NCI-H446 (cell line): ENCODE data around the gene PPID.
"Not testable (repeated sequence)": the region's sequence is repeated elsewhere in the genome, so short reads cannot be mapped to it uniquely, and the experiment has no call there.

Experiments used
- DNase-seq, 2 experiments: peaks; one replicate each; lab custom pipeline; 2025; lab: John Stamatoyannopoulos, UW

Gene PPID

DNA sequence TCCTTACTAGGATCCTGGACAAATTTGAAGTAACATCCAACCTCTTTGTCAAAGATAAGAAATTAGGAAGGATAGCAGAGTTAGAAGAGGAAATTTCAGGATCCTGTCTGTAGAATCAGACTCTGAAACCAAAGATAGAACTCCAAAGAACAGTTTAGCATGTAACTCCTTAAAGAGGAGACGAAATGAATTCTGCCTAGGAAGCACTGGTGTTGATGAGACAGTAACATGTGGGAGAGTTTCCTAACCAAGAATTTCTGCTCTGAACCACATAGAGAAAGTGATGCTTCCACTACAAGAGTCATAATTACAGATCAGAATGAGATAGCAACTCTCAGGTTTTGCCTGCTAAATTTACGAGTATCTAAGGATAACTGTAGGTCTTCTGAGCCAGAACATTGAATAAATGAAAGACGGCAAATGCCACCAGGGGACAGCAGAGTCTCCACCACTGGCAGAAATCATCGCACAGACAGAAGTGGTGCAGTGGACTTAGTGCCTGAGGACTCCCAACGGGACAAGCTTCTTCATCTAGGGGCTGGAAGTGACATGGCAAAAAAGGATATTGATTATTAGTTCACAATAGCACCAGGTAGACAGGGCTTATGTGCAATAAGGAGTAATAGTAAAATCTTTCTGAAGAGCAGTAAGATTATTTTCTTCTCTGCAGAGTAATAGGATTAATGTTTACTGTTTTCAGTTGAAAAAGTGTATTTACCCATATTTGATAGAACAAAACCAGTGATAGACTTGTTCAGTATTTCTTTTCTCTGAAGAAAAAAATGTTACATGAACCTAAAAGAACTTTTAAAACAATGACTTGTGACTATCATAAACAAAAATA lies 6.7 kb upstream of the PPID start:
- DNase-seq, result peak; percentile 12 to 66

DNA sequence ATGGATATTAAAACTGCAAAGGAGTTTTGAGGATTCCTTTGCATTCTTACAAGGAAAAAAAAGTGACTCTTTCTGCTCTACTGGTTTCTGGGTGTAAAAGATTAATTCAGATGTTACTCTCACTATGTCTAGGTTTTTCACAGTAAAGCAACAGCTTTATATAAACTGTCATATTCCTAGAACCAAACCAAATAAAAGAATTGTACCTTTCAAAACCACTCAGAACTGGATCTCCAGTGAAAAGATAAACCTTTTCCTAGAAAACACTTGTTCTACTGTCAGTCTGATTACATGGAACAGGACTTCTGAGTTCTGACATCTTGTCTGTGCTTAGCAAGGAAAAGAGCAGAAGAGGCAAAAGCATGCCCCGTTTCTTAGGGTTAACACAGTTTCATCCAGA lies 5.0 kb upstream of the PPID start:
- no peak for DNase-seq

DNA sequence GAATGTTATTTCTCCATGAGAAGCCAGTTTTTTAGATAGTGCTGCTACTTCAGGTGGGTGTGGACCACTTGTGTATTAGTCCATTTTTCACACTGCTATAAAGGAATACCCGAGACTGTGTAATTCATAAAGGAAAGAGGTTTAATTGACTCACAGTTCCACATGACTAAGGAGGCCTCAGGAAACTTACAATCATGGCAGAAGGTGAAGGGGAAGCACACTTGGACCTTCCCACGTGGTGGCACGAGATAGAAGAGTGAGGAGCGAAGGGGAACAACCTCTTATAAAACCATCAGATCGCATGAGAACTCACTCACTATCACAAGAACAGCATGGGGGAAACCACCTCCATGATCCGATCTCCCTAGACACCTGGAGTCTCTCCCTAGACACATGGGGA lies 3.4 kb upstream of the PPID start:
- DNase-seq, result no peak

DNA sequence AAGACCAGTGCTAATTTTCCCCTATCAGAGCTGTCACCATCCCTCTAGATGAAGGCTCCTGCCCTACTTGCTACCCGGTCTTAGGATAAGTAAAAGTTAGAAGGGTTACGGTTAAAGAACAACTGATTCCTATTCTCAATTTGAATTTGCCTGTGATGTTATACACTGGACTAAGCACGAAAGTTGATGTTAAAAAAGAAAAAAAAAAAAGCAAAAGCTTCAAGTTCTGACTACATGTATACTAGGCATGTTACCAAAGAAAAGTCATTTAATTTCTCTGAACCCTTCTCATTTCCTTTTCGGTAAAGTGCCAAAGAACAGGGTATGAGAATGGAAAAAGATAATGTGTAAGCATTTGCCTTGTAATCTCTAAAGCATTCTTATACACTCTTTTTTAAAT lies 1.4 kb upstream of the PPID start:
- no peak for DNase-seq

DNA sequence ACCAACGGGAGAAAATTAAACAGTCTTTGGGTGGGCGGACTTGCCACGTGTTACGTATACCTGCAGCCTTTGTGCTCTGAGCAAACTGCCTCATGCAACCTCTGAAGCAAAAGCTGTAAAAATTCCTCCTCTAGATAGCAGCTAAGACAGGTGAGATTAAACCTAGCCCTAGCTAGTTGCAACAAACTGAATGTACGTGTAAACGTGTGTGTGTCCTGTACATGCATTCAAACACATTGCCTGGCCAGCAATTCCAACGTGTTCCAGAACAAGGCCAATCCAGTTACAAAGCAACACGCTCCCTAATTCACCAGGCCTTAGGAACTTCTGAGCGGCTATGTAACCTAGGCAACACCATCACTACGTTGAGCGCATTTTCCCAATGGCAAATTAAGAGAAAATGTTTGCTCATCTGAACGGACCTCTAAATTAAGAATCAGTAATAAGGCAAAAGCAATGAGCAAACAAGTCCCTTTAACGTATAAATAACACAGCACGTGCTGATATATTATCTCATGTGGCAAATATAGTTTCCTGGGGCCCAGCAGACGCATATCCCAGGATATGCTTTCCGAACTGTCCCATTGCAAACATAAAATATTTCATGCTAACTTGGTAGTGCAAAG lies 792 bp downstream of the PPID start:
- DNase-seq, result no peak

DNA sequence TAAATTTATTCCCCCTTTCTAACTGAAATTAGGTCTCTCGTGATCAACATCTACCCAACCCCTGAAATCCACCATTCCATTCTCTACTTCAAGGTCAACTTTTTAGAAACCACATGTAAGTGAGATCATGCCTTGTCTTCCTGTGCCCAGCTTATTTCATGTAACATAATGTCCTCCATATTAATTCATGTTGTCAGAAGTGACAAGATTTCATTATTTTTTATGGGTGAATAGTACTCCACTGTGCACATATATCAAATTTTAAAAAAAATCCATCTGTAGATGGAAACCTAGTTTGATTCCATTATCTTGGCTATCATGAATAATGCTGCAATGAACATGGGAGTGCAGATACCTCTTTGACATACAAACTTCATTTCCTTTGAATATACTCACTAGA lies 1.5 kb downstream of the PPID start:
- DNase-seq, result no peak

DNA sequence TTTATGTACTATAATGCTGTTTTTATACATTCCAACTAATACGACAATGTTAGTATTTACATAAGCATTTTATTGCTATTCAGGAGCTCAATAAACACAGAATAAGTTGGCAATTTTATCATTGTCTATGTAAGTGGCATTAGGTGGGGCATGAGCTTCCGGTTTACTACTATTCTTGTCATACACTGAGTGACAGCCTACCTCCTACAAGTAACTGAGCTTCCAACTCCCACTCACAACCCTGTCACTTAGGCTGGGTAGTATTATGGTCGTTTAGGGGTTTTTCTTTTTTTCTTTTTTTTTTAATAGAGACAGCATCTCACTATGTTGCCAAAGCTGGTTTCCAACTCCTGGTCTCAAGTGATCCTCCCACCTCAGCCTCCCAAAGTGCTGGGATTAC lies 7.4 kb downstream of the PPID start:
- DNase-seq, result no peak

DNA sequence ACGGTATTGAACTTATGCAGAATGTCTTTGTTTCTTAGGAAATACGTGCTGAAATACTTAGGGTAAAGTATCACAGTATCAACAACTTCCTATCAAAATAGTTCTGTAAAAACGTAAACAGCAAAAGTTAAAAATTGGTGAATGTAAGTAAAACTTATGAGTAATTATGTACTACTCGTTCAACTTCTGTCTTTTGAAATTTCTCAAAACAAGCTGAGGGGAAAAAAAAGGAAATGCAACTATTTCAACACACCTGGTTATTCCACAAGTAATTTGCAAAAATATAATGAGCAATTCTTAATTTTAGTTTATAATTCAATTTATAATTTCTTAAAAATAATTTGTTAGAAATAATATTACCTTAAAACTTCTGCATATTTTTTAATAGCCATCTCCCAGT lies 8.3 kb downstream of the PPID start:
- DNase-seq, result no peak

DNA sequence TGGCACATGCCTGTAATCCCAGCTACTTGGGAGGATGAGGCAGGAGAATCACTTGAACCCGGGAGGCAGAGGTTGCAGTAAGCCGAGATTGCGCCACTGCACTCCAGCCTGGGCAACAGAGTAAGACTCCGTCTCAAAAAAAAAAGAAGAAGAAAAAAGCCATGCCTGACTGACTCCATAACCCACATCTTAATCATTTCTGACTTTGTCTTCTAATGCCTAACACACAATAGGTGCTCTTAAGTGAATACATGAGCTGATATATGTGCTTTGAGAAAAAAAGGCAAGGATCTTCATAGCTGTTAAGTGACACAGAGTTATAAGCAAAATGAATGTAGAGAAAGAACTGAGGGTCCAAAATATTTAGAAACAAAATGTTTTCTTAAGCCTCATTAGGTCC lies 10.6 kb downstream of the PPID start:
- DNase-seq, result not testable (repeated sequence)

DNA sequence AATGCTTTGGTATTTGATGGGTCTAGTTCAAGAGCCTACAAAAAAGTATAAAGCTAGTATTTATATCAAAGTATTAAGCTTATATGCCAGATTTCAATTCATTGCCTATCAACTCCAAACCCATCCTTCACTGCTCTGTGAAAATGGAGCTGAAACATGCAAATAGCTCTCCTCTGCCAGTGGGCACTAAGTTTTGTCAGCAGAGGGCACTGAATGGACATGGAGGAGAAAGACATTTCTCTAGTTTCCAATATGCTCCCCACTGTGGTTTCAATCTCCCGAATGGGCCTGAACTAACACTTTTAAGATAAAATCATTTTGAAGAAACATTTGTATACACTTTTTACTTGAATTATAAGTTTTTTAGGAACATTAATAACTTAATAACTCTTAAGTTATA lies 12.4 kb downstream of the PPID start:
- no peak for DNase-seq

DNA sequence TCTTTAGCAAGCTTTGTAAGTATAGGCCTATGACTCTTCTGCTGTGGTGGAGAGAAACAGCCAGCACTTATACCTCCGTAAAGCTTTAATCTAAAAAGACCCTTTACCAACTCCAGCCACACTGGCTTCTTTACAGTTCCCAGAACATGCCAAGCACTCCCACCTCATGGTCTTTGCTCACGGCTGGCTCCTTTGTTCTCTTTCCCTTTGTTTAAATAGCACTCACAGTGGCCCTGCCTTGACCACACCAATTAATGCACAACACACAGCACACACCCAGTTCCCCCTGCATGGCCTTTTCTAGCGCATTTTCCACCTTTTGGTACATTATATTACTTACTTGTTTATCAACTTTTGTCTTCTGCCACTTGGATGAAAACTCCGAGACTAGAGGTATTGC lies 18.9 kb downstream of the PPID start:
- no peak for DNase-seq

DNA sequence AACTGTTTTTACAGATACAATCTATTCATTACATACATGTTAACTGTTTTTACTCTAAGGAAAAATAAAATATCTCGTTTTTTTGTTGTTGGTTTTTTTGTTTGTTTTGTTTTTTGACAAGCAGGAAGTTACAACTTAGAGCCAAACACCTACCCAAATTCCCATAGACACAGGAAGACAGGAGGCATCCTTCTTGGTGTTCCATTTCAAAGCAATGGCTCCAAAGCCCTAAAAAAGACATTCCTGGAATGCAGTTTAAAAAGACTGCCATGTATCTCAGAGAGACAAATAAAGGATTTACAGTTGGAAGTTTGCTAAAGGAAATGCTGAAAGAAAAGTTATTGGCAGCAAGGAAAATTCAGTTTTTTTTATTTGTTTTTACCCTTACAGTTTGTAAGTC lies 34.4 kb downstream of the PPID start:
- DNase-seq, result no peak

DNA sequence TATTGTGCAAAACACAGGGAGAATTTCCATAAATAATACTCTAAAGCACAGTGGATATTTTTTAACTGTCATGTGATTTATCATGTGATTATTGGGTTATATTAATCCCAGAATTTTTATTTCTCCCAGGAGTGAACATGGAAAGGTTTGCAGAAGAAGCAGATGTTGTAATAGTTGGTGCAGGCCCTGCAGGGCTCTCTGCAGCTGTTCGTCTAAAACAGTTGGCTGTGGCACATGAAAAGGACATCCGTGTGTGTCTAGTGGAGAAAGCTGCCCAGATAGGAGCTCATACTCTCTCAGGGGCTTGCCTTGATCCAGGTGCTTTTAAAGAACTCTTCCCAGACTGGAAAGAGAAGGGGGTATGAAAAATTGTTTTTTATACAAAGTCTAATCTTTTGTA lies 41.1 kb downstream of the PPID start:
- no peak for DNase-seq

DNA sequence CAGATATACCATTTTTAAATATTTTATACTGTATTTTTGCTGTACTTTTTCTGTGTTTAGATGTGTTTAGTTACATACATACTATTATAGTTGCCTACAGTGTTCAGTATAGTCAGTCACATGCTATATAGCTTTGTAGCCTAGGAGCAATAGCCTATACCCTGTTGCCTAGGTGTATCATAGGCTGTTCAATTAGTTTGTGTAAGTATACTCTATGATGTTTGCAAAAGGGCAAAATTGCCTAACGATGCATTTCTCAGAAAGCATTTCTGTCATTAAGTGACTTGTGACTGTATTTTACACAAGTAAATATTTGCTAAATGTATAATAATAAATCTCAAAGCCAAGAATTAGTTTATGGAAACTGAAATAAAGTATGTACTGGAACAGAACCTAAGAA lies 41.6 kb downstream of the PPID start:
- no peak for DNase-seq

DNA sequence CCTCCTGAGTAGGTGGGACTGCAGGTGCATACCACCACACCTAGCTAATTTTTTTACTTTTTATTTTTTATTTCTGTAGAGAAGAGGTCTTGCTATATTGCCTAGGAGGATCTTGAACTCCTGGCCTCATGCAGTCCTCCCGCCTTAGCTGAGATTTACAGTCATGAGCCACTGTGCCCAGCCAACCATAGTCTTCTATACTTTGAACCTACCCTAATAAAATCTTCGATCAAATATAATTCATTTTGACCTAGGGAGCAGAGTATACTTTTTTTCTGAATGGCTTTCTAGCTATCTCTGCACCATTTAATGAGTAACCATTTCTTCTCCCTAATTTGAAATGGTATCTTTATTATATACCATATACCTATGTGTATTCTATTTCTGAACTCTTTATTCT lies 44.4 kb downstream of the PPID start:
- DNase-seq, result no peak

DNA sequence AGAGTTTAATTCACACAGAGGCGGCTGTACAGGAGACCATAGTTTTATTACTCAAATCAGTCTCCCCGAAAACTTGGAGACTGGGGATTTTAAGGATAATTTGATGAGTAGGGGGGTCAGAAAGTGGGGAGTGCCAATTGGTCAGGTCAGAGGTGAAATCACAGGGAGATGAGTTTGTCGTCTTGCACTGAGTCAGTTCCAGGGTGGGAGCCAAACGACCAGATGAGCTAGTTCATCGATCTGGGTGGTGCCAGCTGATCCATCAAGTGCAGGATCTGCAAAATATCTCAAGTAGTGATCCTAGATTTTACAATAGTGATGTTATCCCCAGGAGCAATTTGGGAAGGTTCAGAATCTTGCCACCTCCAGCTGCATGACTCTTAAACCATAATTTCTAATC lies 47.1 kb downstream of the PPID start:
- DNase-seq, result no peak

DNA sequence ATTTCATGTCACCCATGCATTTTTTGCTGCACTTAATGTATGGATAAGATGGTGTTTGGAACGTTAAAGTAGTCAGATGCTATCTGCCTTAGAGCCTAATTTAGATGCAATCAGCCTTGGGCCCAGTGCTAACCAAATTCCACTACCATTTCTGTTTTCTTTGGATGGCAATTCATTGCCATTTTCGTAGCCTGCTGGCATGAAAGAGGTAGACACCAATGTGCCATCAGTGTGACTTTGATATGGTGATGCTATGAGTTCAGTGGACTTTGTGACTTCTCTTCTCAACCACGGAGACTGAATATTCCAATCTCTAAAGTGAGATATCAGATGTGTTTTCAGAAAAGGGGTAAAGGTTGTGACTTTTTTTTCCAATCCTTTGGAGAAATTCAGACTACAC lies 49.6 kb downstream of the PPID start:
- no peak for DNase-seq

DNA sequence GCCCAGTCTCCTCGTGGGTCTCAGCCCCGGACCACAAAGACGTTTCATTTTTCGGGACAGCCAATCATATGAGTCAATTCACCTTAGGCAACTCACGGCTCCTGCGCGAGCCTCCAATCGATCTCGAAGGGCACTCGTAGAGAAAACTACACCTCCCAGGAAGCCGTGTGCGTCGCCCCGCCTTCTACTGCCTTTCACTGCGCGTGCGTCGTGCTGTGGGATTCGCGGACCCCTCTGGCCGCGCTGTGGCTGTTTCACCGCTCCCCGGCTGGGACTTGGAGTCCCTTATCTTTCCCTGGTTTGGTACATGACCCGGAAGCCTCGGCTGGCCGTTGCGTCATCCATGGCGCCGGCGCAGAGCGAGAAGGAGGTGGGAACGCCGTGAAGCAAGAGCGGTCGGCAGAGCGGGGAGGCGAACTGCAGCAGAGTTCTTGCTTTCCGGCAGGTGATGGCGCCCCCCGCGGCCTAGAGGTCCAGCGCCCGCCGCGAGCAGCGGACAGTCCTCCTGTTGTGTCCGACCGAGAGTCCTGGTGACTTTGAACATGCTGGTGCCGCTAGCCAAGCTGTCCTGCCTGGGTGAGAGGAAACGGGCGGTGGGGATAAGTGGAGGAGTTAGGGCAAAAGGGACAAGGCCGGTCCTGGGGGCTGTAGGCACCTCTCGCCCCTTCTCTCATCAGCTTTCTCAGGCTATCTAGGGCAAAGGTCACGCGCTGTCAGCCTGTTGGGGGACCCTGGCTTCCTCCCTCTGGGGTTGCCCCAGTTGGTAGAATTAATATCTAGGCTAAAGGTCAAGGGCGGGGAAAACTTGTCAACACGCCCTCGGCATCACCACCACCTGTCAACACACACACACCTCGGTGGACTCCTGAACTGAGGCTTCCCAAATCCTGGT lies 51.0 kb downstream of the PPID start, which contains the start of gene ETFDH:
TSS of gene ETFDH (plus strand) at position 382 of the 892 bp plus-strand sequence. CDS start at position 543, 161 bp downstream.
- DNase-seq, result peak; percentile 99 to 100

DNA sequence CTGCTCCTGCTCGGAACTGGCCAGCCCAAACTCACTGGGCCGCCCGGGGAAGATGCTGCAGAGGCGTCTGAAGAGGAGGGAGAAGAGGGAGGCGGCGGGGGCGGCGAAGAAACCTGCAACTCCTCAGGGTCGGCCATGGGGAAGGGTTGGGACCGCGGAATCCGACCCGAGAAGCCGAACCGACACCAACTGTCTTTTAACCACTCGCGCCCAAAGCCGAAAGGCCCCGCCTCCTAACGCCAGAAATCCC lies 51.6 kb downstream of the PPID start, which contains the start of gene C4orf46:
TSS of gene C4orf46 (minus strand) at position 223 of the 250 bp plus-strand sequence. CDS start at position 137, 86 bp downstream.
- DNase-seq, result no peak

DNA sequence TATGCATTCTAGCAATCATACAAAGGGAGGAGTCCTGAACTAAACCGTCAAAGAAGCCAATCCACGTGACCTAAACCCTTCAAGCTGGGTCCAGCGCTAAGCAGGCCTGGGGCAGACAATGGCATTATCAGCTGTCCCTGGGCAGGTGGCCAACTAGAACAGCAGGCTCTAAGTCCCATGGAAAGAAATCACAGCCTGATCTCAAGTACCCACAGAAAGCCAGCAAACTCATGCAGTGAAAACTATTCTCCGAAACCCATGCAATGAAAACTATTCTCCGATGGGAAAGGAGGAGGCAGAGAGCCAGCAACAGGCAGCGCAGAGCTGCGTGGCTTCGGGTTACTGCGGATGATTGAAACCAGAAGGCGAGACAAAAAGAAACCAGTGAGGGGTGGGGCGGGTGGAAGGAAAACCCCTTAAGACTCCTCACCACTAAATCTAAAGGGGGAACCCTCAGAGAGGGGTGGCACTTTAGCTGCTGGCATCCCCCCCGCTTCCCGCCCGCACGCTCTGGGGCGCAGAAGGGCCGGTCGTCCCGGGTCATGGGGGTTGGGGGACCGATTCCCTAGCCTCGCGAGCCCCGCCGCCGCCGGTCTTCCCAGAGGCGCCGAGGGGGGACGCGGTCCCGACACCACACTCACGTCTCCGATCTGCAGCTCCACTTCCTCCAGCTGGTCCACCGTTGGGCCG lies 52.1 kb downstream of the PPID start:
- peak; percentile 23 to 65 for DNase-seq

DNA sequence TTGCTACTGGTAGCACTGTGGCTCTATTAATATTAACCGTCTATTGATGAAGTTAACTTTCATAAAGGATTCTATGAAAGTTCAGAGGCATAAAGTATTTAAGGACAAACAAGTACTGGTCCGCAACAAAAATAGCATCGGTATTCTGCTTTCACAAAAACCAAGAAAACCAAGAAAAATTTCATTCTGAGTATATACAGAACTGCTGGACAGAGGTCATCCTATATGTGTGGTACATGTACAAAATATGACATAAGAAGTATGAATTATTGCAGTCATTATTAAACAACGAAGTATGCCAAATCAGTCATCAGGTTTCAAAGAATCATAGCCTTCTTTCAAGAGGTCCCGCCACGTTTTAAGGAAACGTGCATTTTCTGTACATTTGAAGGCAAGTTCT lies 53.9 kb downstream of the PPID start:
- no peak for DNase-seq

DNA sequence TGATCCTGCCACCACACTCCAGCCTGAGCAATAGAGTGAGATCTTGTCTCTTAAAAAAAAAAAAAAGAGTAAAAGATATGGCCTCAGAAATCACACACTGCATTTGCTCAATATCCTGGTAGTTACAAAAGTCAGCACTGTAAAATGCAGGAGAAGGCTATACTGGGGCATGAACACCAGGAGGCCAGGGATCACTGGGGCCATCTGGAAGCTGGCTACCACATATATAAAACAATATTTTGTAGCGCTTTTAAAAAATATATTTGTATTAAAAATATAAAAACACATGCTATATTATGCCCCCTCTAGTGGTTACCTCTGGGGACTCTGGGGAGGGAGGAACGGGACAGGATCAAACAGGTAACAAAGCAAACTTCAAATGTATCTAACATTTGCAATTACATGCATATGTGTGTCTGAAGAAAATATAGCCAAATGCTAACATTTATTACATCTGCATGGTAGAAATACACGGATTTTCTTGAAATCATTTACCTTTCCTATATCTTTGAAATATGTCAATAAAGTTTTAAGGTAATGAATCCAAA lies 55.5 kb downstream of the PPID start:
- DNase-seq, result no peak
